Stimulated activated CD8-positive, alpha-beta memory T cell treated with anti-CD3 and anti-CD28 coated beads, Interleukin-4, amount 100 ng/mL, for 48 hours (primary cell): ENCODE results near the gene PRRT1.
A peak's percentile ranks its signal among the peaks of the same experiment; 100 is the strongest.
"Not testable (repeated sequence)": the region's sequence is repeated elsewhere in the genome, so short reads cannot be mapped to it uniquely, and the experiment has no call there.

Source experiments
- DNase-seq: peaks from one replicate; pipeline ENCODE4 v3.0.0-alpha.2; 2020

The PRRT1 gene

GRCh38 chr6:32116674-32117073 lies 35.1 kb downstream of the PRRT1 start:
- peak; percentile 38 for DNase-seq

GRCh38 chr6:32115623-32116022 lies 36.1 kb downstream of the PRRT1 start:
- DNase-seq: no peak

GRCh38 chr6:32114796-32115195 lies 36.9 kb downstream of the PRRT1 start:
- DNase-seq: no peak

GRCh38 chr6:32113386-32114352 lies 38.1 kb downstream of the PRRT1 start:
- DNase-seq: no peak

- no peak for DNase-seq
These were observed 39.2 kb downstream of the PRRT1 start for GRCh38 chr6:32112431-32112980.

GRCh38 chr6:32111424-32112066 lies 40.2 kb downstream of the PRRT1 start:
- no peak for DNase-seq

- no peak for DNase-seq
These were observed 41.1 kb downstream of the PRRT1 start for GRCh38 chr6:32110632-32111031.

GRCh38 chr6:32109765-32110160 lies 42.0 kb downstream of the PRRT1 start:
- DNase-seq: no peak

DNA sequence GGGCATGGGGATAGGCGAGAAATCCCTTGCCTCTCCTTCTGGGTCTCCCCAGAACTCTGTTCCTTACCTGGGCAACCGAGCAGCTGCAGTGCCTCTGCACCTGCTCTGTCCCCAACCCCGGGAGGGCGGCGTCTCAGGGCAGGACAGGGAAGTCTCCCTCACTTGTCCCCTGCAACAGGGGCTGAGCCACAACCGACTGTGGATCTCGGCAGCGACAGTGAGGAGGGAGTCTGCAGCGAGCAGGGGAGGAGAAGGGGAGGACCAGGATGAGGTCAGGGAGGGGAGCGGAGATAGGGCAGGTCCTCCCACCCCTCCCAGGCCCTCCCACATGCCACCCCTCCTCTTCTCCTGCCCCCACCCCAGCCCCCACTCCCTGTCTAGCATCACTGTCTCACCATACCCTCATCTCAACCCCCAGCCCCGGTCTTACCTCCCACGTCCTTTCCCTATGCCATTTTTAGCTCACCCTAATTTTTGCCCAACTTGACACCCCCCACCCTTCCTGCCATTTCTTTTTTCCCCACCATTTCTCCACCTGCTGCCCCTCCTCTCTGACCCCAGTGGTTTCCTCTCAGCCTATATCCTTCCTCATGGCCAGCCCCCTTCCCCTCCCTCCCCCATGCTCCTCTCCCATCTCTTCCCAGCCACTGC lies 42.5 kb downstream of the PRRT1 start, which contains the start of gene TNXB:
Gene TNXB (minus strand): TSS at position 225 of the 651 bp plus-strand sequence. CDS start 11,140 bp downstream, outside the sequence.
- DNase-seq: no peak

DNA sequence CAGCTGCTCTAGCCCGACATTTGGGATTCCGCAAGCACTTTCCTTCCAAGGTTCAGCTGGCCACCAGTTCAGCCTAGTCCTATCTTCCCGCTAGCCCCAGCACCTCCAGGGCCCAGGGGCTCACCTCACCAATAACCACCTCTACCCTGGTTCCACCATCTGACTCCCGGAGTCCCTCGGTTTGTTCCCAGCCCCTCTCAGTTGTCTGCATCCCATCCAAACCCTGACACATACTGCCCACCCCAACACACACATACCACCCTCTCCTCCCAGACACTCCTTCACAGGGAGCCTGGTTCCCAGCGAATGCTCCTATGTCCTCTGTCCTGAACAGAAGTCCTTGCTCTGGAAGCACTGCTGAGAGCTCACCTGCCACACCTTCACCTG lies 43.0 kb downstream of the PRRT1 start:
- DNase-seq: no peak

DNA sequence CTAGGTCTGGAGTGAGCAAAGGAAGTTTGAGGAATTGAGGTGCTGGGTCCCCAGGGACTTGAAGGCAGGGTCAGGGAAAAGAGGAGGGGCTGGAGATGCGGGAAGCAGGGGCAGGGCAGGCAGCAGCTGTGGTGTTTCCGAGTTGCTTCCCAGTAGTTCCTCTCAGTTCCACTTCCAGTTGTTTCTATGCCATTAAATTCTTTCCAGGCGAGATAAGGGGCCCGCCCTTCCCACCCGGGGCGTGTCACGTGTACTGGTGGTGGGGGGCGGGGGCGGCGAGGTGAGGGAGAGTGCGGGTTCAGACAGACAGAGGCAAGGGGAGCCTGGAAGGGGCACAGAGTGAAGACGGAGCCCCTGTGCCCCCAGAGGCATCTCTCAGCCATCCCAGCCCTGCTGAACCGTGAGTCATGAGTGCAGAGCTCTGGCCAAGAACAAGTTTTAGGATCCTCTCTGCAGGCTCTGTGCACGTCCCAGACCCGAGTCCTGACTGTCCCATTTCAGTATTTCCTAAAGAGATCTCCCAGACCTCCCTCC lies 43.6 kb downstream of the PRRT1 start:
- no peak for DNase-seq

GRCh38 chr6:32107406-32107805 lies 44.3 kb downstream of the PRRT1 start:
- no peak for DNase-seq

- no peak for DNase-seq
These were observed 46.3 kb downstream of the PRRT1 start for GRCh38 chr6:32105433-32105832.

- DNase-seq: no peak
These were observed 49.5 kb downstream of the PRRT1 start for GRCh38 chr6:32102255-32102654.

DNA sequence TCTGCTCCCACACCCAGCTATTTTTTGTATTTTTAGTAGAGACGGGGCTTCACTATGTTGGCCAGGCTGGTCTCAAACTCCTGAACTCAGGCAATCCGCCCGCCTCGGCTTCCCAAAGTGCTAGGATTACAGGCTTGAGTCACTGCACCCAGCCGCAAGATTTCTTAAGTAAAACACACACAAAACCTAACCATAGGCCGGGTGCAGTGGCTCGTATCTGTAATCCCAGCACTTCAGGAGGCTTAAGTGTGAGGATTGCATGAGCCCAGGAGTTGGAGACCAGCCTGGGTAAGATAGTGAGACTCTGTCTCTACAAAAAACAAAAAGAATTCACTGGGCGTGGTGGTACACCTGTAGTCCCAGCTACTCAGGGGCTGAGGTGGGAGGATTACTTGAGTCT lies 51.5 kb downstream of the PRRT1 start:
- DNase-seq: not testable (repeated sequence)
